ENCODE measurements around the gene CIAO3. TPM values are rescaled to one million over a fixed set of nuclear protein-coding genes. Genes with fewer than 3 reads are reported as not detected.
A peak's percentile ranks its signal among the peaks of the same experiment; 100 is the strongest.

Gene CIAO3
- total RNA-seq, 2 donors from 2014 or later, result 41.4 to 43.3 TPM

DNA sequence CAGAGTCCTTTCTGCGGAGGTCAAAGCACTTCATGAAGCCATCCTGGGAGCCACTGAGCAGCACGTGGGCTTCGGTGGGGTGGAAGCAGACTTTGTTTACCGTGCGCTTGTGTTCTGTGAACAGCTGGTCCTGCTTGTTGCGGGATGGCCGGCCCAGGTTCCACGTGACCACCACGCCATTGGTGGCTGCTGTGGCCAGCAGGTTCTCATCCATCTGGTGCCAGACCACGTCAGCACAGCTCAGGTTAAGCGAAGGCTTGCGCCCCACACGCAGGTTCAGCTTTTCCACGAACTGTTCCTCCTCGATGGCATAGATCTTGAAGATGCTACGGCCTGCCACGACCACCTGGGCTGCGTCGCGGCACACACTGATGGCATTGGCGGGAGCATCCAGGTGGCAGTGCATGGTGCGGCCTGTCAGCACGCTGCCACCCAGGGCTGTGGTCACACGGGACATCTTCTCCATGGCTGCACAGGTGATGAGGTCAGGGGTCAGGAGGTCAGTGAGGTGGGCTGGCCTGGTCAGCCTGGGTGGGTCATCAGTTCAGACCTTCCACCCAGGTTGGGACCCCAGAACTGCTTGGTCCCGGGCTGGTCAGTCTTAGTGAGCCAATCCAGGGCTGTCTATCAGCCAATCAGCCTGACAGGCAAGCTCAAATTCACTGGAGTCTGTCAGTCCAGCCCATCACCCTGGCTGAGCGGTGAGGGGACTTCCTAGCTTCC, 51.5 kb downstream of the CIAO3 start:
- H3K9ac ChIP-seq (ENCODE audit: extremely low read depth, low read length, poor library complexity, severe bottlenecking), result peak overlapping the region; percentile 60
- Mint-ChIP-seq H3K27me3 (ENCODE audit: insufficient read depth) (peaks cover 36% of the 10 kb centered on the region), H3K27ac (peak overlapping the region; percentile 55), H3K4me3 (peak overlapping the region; percentile 80), H3K9me3 (no peaks in the 10 kb centered on the region), H3K4me1 (no peaks in the 10 kb centered on the region), H3K36me3 (ENCODE audit: low read depth) (peaks cover 17% of the 10 kb centered on the region)
- 90 to 91% methylated on average over 20 to 26 of the region's 26 CpGs for WGBS, 2 experiments (ENCODE audit: insufficient coverage in 1 of 2, insufficient read length in 1 of 2)
- peak overlapping the region; percentile 4 for H3K27ac ChIP-seq (ENCODE audit: low read depth, low read length)
- H3K4me1 ChIP-seq (ENCODE audit: control insufficient read depth, insufficient read depth, low read length), result peaks cover 5% of the 10 kb centered on the region
- peaks cover 38% of the 10 kb centered on the region for H3K27me3 ChIP-seq (ENCODE audit: control insufficient read depth, insufficient read depth, low read length, poor library complexity, severe bottlenecking)
- peak overlapping the region; percentile 94 for H3K4me3 ChIP-seq (ENCODE audit: low read length)
- no peaks in the 10 kb centered on the region for H3K9me3 ChIP-seq (ENCODE audit: control insufficient read depth, low read length)
- no peak for TF ChIP-seq CTCF (conservative IDR thresholded peaks at IDR 0.05)
- H3K36me3 ChIP-seq (ENCODE audit: control insufficient read depth, insufficient read depth, low read length), result peaks cover 11% of the 10 kb centered on the region
- DNase-seq, result no peak

GRCh38 chr16:687499-687898, 53.3 kb downstream of the CIAO3 start:
- Mint-ChIP-seq H3K27me3 (ENCODE audit: insufficient read depth) (peaks cover 20% of the 10 kb centered on the region), H3K36me3 (ENCODE audit: low read depth) (peaks cover 21% of the 10 kb centered on the region), H3K4me1 (peaks cover 6% of the 10 kb centered on the region), H3K27ac (no peak overlapping the region), H3K4me3 (no peak overlapping the region), H3K9me3 (no peaks in the 10 kb centered on the region)
- Histone ChIP-seq H3K4me3 (ENCODE audit: low read length) (no peak overlapping the region), H3K27ac (ENCODE audit: low read depth, low read length) (no peak overlapping the region), H3K9me3 (ENCODE audit: control insufficient read depth, low read length) (no peaks in the 10 kb centered on the region), H3K4me1 (ENCODE audit: control insufficient read depth, insufficient read depth, low read length) (peaks cover 9% of the 10 kb centered on the region), H3K36me3 (ENCODE audit: control insufficient read depth, insufficient read depth, low read length) (peaks cover 21% of the 10 kb centered on the region), H3K9ac (ENCODE audit: extremely low read depth, low read length, poor library complexity, severe bottlenecking) (no peak overlapping the region), H3K27me3 (ENCODE audit: control insufficient read depth, insufficient read depth, low read length, poor library complexity, severe bottlenecking) (peaks cover 19% of the 10 kb centered on the region)
- TF ChIP-seq CTCF (conservative IDR thresholded peaks at IDR 0.05), result no peak
- 91 to 97% methylated on average over 19 of the region's 19 CpGs for WGBS, 2 experiments (ENCODE audit: insufficient coverage in 1 of 2, insufficient read length in 1 of 2)
- no peak for DNase-seq

DNA sequence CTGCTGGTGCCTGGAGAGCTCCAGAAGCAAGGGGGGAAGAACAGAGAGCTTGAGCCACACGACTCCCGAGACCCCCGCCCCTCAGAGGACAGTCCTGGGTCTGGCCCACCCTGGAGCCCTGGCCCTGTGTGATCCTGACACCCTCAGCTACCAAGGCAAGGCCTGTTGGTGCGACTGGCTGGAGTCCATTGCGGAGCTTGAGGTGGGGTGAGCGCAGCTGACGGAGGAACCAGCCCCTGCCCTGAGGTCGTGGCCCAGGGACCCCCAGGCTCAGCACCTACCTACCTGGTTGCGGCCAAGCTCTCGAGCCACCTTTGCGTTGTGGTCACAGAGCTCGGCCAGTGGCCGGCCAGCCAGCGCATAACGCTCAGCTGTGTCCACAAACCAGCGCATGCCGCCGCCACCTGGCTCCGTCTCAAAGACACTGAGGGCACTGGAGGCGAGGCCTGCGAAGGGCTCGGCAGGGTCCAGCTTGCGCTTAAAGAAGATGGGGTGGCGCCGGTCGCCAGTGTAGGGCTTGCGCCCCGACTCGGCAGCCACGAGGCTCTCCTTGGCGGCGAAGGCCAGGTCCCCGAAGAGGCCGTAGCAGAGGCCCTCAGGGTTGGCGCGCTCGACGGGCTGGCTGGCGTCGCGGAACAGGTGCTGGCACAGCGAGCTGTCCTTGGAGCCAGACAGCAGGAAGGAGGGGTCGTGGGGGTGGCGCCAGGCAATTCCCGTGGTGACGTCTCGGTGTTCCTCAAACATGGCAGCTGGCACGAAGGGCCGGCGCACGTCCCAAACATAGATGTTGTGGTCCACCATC, 54.1 kb downstream of the CIAO3 start:
- H3K36me3 ChIP-seq (ENCODE audit: control insufficient read depth, insufficient read depth, low read length), result peaks cover 30% of the 10 kb centered on the region
- H3K27ac ChIP-seq (ENCODE audit: low read depth, low read length), result no peak overlapping the region
- Mint-ChIP-seq H3K9me3 (no peaks in the 10 kb centered on the region), H3K4me3 (no peak overlapping the region), H3K36me3 (ENCODE audit: low read depth) (peaks cover 29% of the 10 kb centered on the region), H3K4me1 (peaks cover 10% of the 10 kb centered on the region), H3K27ac (no peak overlapping the region), H3K27me3 (ENCODE audit: insufficient read depth) (peaks cover 11% of the 10 kb centered on the region)
- no peaks in the 10 kb centered on the region for H3K9me3 ChIP-seq (ENCODE audit: control insufficient read depth, low read length)
- no peak for DNase-seq
- WGBS, 2 experiments (ENCODE audit: insufficient coverage in 1 of 2, insufficient read length in 1 of 2), result 96 to 98% methylated on average over 36 to 51 of the region's 51 CpGs
- no peak for TF ChIP-seq CTCF (conservative IDR thresholded peaks at IDR 0.05)
- no peak overlapping the region for H3K4me3 ChIP-seq (ENCODE audit: low read length)
- peaks cover 17% of the 10 kb centered on the region for H3K4me1 ChIP-seq (ENCODE audit: control insufficient read depth, insufficient read depth, low read length)
- no peak overlapping the region for H3K9ac ChIP-seq (ENCODE audit: extremely low read depth, low read length, poor library complexity, severe bottlenecking)
- H3K27me3 ChIP-seq (ENCODE audit: control insufficient read depth, insufficient read depth, low read length, poor library complexity, severe bottlenecking), result peaks cover 11% of the 10 kb centered on the region
